B cell (primary cell): ENCODE measurements around the gene CRYBG3.

Source experiments
- CTCF ChIP-seq: fragments of 200-600 bp; IDR thresholded peaks from one replicate; pipeline ENCODE4 v1.8.0; 2022; ENCODE audit warnings: antibody characterized with exemption, mild to moderate bottlenecking
- EZH2 ChIP-seq: IDR thresholded peaks from 2 replicates; pipeline ENCODE4 v1.6.1; 2012; ENCODE audit warnings: borderline replicate concordance, low read depth, mild to moderate bottlenecking, moderate library complexity, low read length; ENCODE audit not compliant: insufficient read depth, poor library complexity, severe bottlenecking

- no peak for TF ChIP-seq CTCF
- TF ChIP-seq EZH2, result no peak
Measured at GRCh38 chr3:97975466-97975865, 153.7 kb downstream of the CRYBG3 start.
